ENCODE data around the gene ZNF777.

Gene ZNF777

GRCh38 chr7:149422162-149422913, 38.5 kb downstream of the ZNF777 start (continued):
- TF ChIP-seq ZNF645 (tag by site-specific recombination; IDR thresholded peaks at IDR 0.05) (no peak), ZNF157 (tag by site-specific recombination; IDR thresholded peaks at IDR 0.05) (no peak), ZNF391 (tag by site-specific recombination; IDR thresholded peaks at IDR 0.05; ENCODE audit: borderline replicate concordance, low read depth) (no peak), ZNF221 (tag by site-specific recombination; IDR thresholded peaks at IDR 0.05; ENCODE audit: borderline replicate concordance) (no peak), MEIS1 (CRISPR knock-in tag; IDR thresholded peaks at IDR 0.05; ENCODE audit: borderline replicate concordance) (no peak), RBAK (tag by site-specific recombination; IDR thresholded peaks at IDR 0.05) (no peak), ZNF707 (tag by site-specific recombination; IDR thresholded peaks at IDR 0.05) (no peak), ZNF660 (tag by site-specific recombination; IDR thresholded peaks at IDR 0.05) (0 out of 2 replicates have a peak, but pooled peaks have one; percentile 61), SP2 (tag by site-specific recombination; IDR thresholded peaks at IDR 0.05) (no peak), SETDB1 (IDR thresholded peaks at IDR 0.05; ENCODE audit: insufficient read length, low read length) (no peak), ZNF580 (tag by site-specific recombination; IDR thresholded peaks at IDR 0.05) (no peak), GLIS1 (tag by site-specific recombination; IDR thresholded peaks at IDR 0.05) (no peak), ZNF449 (tag by site-specific recombination; IDR thresholded peaks at IDR 0.05) (peak; percentile 75; the same call in 1 of the 2 replicates), ZFP37 (tag by site-specific recombination; IDR thresholded peaks at IDR 0.05) (0 out of 2 replicates have a peak, but pooled peaks have one; percentile 19)

- H3K4me3 ChIP-seq (ENCODE audit: low read depth, low read length): no peak overlapping the region
- no peaks in the 10 kb centered on the region for H3K36me3 ChIP-seq (ENCODE audit: control insufficient read depth in 2 of 2, insufficient read depth in 1 of 2, low read length in 2 of 2)
- H3K9me3 ChIP-seq (ENCODE audit: control insufficient read depth, insufficient read depth, low read depth, low read length): no peaks in the 10 kb centered on the region
- CTCF ChIA-PET: interaction anchor here (0.7 to 1.5 kb wide), 2 partner anchors 45 to 110 kb away, joined by 3 to 5 read pairs; no protein-coding TSS in a partner anchor
- H3K27ac ChIP-seq (ENCODE audit: extremely low read depth, low read depth, low read length): no peak overlapping the region
- POLR2A ChIA-PET: no interaction called here
- no peaks in the 10 kb centered on the region for H3K4me1 ChIP-seq (ENCODE audit: control insufficient read depth, insufficient read depth, low read length)
- TF ChIP-seq ZFHX2 (tag by site-specific recombination; conservative IDR thresholded peaks at IDR 0.05) (no peak), PRDM1 (tag by site-specific recombination; IDR thresholded peaks at IDR 0.05) (no peak), ZNF473 (tag by site-specific recombination; IDR thresholded peaks at IDR 0.05) (no peak), ZBTB1 (tag by site-specific recombination; IDR thresholded peaks at IDR 0.05) (no peak), ZNF76 (tag by site-specific recombination; IDR thresholded peaks at IDR 0.05; ENCODE audit: borderline replicate concordance, low read depth) (no peak), ZSCAN30 (tag by site-specific recombination; IDR thresholded peaks at IDR 0.05) (no peak)
Observed at GRCh38 chr7:149420006-149420405, 40.9 kb downstream of the ZNF777 start.

- ChIA-PET POLR2A (no interaction called here), CTCF (interaction anchor here (1.0 kb wide), 1 partner anchor 9 kb away, joined by 3 read pairs; no protein-coding TSS in a partner anchor)
- Histone ChIP-seq H3K4me3 (ENCODE audit: low read depth, low read length) (no peak overlapping the region), H3K27ac (ENCODE audit: extremely low read depth, low read depth, low read length) (no peak overlapping the region), H3K9me3 (ENCODE audit: control insufficient read depth, insufficient read depth, low read depth, low read length) (no peaks in the 10 kb centered on the region), H3K36me3 (ENCODE audit: control insufficient read depth in 2 of 2, insufficient read depth in 1 of 2, low read length in 2 of 2) (no peaks in the 10 kb centered on the region), H3K4me1 (ENCODE audit: control insufficient read depth, insufficient read depth, low read length) (no peaks in the 10 kb centered on the region)
- no peak for TF ChIP-seq ZNF768 (tag by site-specific recombination; IDR thresholded peaks at IDR 0.05)
- no peak for TF ChIP-seq ZNF16 (tag by site-specific recombination; IDR thresholded peaks at IDR 0.05; ENCODE audit: low read depth)
- TF ChIP-seq ZNF184 (tag by site-specific recombination; IDR thresholded peaks at IDR 0.05): no peak
Observed at GRCh38 chr7:149415391-149416071, 45.3 kb downstream of the ZNF777 start.
